ENCODE data around the gene GIGYF2. TPM values are rescaled to one million over a fixed set of nuclear protein-coding genes. Genes with fewer than 3 reads are reported as not detected.

The GIGYF2 gene
- total and polyA plus RNA-seq, 12 donors: 9.9 to 71.7 (median 66.1) TPM

DNA sequence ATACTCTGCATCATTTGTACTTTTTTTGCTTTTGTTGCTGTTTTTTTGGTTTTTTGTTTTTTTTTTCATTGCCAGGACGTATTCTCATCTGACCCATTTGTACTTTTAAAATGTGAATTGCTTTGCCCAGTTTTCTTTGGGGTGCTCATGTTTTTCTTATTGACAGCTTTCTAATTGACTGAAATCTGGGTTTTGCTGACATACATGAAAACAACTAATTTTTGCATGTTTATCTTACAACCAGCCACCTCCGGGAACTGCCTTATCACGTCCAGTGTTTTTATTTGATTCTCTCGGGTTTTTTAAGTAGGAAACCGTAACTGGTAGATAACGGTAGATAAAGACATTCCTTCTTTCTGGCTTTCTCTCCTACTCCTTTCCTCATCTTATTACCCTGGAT is 211.6 kb downstream of the GIGYF2 start:
- TF ChIP-seq, protein P1, sequence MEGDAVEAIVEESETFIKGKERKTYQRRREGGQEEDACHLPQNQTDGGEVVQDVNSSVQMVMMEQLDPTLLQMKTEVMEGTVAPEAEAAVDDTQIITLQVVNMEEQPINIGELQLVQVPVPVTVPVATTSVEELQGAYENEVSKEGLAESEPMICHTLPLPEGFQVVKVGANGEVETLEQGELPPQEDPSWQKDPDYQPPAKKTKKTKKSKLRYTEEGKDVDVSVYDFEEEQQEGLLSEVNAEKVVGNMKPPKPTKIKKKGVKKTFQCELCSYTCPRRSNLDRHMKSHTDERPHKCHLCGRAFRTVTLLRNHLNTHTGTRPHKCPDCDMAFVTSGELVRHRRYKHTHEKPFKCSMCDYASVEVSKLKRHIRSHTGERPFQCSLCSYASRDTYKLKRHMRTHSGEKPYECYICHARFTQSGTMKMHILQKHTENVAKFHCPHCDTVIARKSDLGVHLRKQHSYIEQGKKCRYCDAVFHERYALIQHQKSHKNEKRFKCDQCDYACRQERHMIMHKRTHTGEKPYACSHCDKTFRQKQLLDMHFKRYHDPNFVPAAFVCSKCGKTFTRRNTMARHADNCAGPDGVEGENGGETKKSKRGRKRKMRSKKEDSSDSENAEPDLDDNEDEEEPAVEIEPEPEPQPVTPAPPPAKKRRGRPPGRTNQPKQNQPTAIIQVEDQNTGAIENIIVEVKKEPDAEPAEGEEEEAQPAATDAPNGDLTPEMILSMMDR (IDR thresholded peaks at IDR 0.05): no peak
- DNase-seq (no peak), ATAC-seq (no peak)
- Histone ChIP-seq H3K27me3 (peaks cover 0 to 34% (median 24%) of the 10 kb centered on the region in 7 donors), H3K27ac (no peak overlapping the region), H3K36me3 (no peaks in the 10 kb centered on the region), H3K4me3 (no peak overlapping the region), H3K9me3 (peaks cover 0 to 21% (median 7%) of the 10 kb centered on the region in 11 donors), H3K4me1 (no peaks in the 10 kb centered on the region)
- intact Hi-C loops (cut with DNase I): no loop called here
- 19 to 24% methylated on average over 6 of the region's 6 CpGs for WGBS, 2 donors

Other genes with a start within 250 kb of the GIGYF2 start
- gene ALPI, start 241.2 kb upstream of the GIGYF2 start, total RNA-seq: not detected
- not detected for gene ALPI, start 241.2 kb upstream of the GIGYF2 start, polyA plus RNA-seq
- under 1 TPM in 3 of 10 donors, not detected in 7; 0.23 to 0.46 (median 0.31) TPM for gene ECEL1, start 209.5 kb upstream of the GIGYF2 start, total RNA-seq
- gene ECEL1, start 209.5 kb upstream of the GIGYF2 start, polyA plus RNA-seq: 1 to 10 TPM in 1 of 2 donors, not detected in 1; 1.5 TPM
- gene PRSS56, start 176.9 kb upstream of the GIGYF2 start, total RNA-seq: under 1 TPM in 3 of 10 donors, not detected in 7; 0.12 to 0.35 (median 0.23) TPM
- gene PRSS56, start 176.9 kb upstream of the GIGYF2 start, polyA plus RNA-seq: under 1 TPM in 1 of 2 donors, not detected in 1; 0.15 TPM
- gene CHRND, start 171.2 kb upstream of the GIGYF2 start, total RNA-seq: under 1 TPM in 3 of 10 donors, not detected in 7; 0.12 to 0.57 (median 0.21) TPM
- under 1 TPM in 1 of 2 donors, not detected in 1; 0.03 TPM for gene CHRND, start 171.2 kb upstream of the GIGYF2 start, polyA plus RNA-seq
- gene CHRNG, start 157.6 kb upstream of the GIGYF2 start, total RNA-seq: not detected
- not detected for gene CHRNG, start 157.6 kb upstream of the GIGYF2 start, polyA plus RNA-seq
- 1 to 10 TPM; 1.4 to 2.6 (median 2.0) TPM for gene TIGD1, start 146.8 kb upstream of the GIGYF2 start, total RNA-seq
- 1 to 10 TPM; 1.6 to 6.9 TPM for gene TIGD1, start 146.8 kb upstream of the GIGYF2 start, polyA plus RNA-seq
- gene EIF4E2, start 146.6 kb upstream of the GIGYF2 start, total RNA-seq: 10 to 100 TPM; 30.3 to 58.1 (median 37.7) TPM
- gene EIF4E2, start 146.6 kb upstream of the GIGYF2 start, polyA plus RNA-seq: 10 to 100 TPM; 42.5 to 55.6 TPM
- 10 to 100 TPM in 9 of 10 donors, 1 to 10 TPM in 1; 8.1 to 33.8 (median 19.5) TPM for gene EFHD1, start 63.7 kb upstream of the GIGYF2 start, total RNA-seq
- gene EFHD1, start 63.7 kb upstream of the GIGYF2 start, polyA plus RNA-seq: 10 to 100 TPM; 11.7 to 36.2 TPM
- gene KCNJ13, start 79.2 kb downstream of the GIGYF2 start, total RNA-seq: not detected
- not detected for gene KCNJ13, start 79.2 kb downstream of the GIGYF2 start, polyA plus RNA-seq
- 1 to 10 TPM in 4 of 10 donors, under 1 TPM in 6; 0.71 to 1.7 (median 0.94) TPM for gene SNORC, start 172.9 kb downstream of the GIGYF2 start, total RNA-seq
- 1 to 10 TPM in 1 of 2 donors, under 1 TPM in 1; 0.70 to 1.6 TPM for gene SNORC, start 172.9 kb downstream of the GIGYF2 start, polyA plus RNA-seq